LoVo (cell line): Measurements from ENCODE around the gene ARHGEF18.

ENCODE experiments used
- DNase-seq: peaks from one replicate; pipeline ENCODE4 v3.0.0-alpha.2; 2016; ENCODE audit warnings: low spot score

The ARHGEF18 gene

GRCh38 chr19:7385062-7385461, 36.3 kb downstream of the ARHGEF18 start:
- no peak for DNase-seq

GRCh38 chr19:7386308-7386707, 37.6 kb downstream of the ARHGEF18 start:
- DNase-seq: no peak

- no peak for DNase-seq
Measured at GRCh38 chr19:7386769-7387168, 38.0 kb downstream of the ARHGEF18 start.

- peak; percentile 80 for DNase-seq
Measured at GRCh38 chr19:7391218-7391670, 42.5 kb downstream of the ARHGEF18 start.

- DNase-seq: no peak
Measured at GRCh38 chr19:7393459-7393858, 44.7 kb downstream of the ARHGEF18 start.

- no peak for DNase-seq
Measured at GRCh38 chr19:7393939-7394730, 45.4 kb downstream of the ARHGEF18 start.

- peak; percentile 92 for DNase-seq
Measured at GRCh38 chr19:7394731-7395359, 46.1 kb downstream of the ARHGEF18 start.

GRCh38 chr19:7395360-7396066, 46.8 kb downstream of the ARHGEF18 start:
- DNase-seq: no peak

GRCh38 chr19:7397687-7398086, 49.0 kb downstream of the ARHGEF18 start:
- DNase-seq: no peak
